ENCODE results near the gene LAMA5.

LAMA5 gene

DNA sequence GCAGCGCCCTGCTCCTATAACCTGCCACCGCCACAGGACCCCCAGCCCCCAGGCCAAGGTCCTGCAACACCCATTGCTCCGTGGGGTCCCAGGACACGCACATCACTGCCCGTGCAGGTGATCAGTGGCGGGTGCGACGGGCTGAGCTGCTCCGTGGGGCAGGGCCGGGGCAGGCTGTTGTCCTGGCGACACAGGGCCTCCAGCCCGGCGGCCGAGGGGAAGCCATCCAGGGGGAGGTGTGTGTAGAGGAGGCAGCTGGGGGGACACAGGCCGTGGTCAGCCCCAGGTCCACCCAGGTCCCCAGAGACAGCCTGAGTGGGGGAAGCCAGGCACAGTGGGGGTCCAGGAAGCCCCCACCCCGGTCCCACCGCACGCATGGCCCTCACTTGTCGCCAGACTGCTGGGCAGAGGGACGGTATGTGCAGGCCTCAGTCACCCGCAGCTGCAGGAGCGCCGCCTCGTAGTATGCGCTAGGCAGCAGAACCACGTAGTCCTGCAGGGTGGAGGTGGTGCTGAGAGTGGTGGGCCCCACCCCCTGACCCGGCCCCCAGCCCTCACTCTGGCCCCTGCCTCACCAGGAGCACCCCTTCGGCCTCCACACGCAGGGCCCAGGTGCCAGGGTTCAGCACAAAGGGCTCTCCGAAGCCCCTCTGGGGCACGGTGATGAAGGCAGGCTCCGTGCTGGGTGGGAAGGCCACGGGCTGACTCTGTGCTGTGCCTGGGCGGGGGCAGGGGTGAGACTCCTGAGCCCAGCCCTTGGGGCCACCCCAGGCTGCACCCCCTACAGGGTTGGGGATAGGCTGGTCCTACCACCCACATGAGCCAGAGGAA, 33.9 kb downstream of the LAMA5 start:
- no peaks in the 10 kb centered on the region for H3K79me2 ChIP-seq (ENCODE audit: control insufficient read depth, insufficient read depth, low read length)
- no peak overlapping the region for H3K4me3 ChIP-seq (ENCODE audit: low read length)
- no peak overlapping the region for H4K5ac ChIP-seq (ENCODE audit: low read length)
- WGBS (ENCODE audit: extremely low coverage, insufficient coverage, low lambda C conversion rate), result no CpG with 5 or more reads among the region's 34 CpGs
- no peak overlapping the region for H3K27ac ChIP-seq (ENCODE audit: low read depth, low read length)
- H2BK120ac ChIP-seq (ENCODE audit: low read depth, low read length), result no peak overlapping the region
- no peaks in the 10 kb centered on the region for H3K4me1 ChIP-seq (ENCODE audit: control insufficient read depth, low read depth, low read length)
- no peak overlapping the region for H2BK15ac ChIP-seq (replicated peaks; ENCODE audit: low read depth)
- H3K18ac ChIP-seq (ENCODE audit: low read length), result no peak overlapping the region
- peaks cover 8% of the 10 kb centered on the region for H3K36me3 ChIP-seq (ENCODE audit: control insufficient read depth, insufficient read depth, low read length)
- no peak overlapping the region for H3K4me2 ChIP-seq (ENCODE audit: low read length)
- no peaks in the 10 kb centered on the region for H3K27me3 ChIP-seq (ENCODE audit: insufficient read depth, low read length, poor library complexity)
- no peak overlapping the region for H2BK5ac ChIP-seq (ENCODE audit: low read length)
- H3K23ac ChIP-seq (ENCODE audit: low read length), result no peak overlapping the region
- DNase-seq, result no peak
- no peak overlapping the region for H4K8ac ChIP-seq (ENCODE audit: low read depth, low read length)
- H2AK5ac ChIP-seq (ENCODE audit: low read length), result no peak overlapping the region
- H3K9ac ChIP-seq (ENCODE audit: low read length), result no peak overlapping the region
- H3K4ac ChIP-seq (ENCODE audit: low read depth, low read length), result no peak overlapping the region
- no peak overlapping the region for H3K56ac ChIP-seq (ENCODE audit: low read length)
- peaks cover 1% of the 10 kb centered on the region for H3K79me1 ChIP-seq (ENCODE audit: low read length)

DNA sequence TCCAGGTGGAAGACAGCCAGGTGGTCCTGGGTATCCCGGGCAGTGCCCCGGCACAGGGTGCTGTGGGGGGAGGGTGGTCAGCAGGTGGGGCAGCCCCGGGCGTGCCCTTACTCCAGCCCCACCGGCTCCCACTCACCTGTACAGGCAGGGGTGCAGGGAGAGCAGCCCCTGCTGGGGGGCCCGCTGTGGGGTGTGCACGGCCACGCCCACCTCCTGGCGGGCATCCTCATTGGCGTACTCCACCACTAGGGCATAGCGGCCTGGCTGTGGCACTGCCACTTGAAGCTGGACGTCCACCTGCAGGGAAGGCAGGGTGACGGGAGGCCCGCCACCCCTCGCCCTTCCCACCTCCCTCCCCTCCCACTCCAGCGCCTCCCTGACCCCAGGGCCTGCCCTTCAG, 34.7 kb downstream of the LAMA5 start:
- WGBS (ENCODE audit: extremely low coverage, insufficient coverage, low lambda C conversion rate), result no CpG with 5 or more reads among the region's 16 CpGs
- no peak overlapping the region for H2BK15ac ChIP-seq (replicated peaks; ENCODE audit: low read depth)
- no peak overlapping the region for H2BK120ac ChIP-seq (ENCODE audit: low read depth, low read length)
- H3K4me2 ChIP-seq (ENCODE audit: low read length), result no peak overlapping the region
- no peak overlapping the region for H3K56ac ChIP-seq (ENCODE audit: low read length)
- H2BK5ac ChIP-seq (ENCODE audit: low read length), result no peak overlapping the region
- H3K23ac ChIP-seq (ENCODE audit: low read length), result no peak overlapping the region
- DNase-seq, result no peak
- H4K8ac ChIP-seq (ENCODE audit: low read depth, low read length), result no peak overlapping the region
- no peak overlapping the region for H2AK5ac ChIP-seq (ENCODE audit: low read length)
- peaks cover 8% of the 10 kb centered on the region for H3K36me3 ChIP-seq (ENCODE audit: control insufficient read depth, insufficient read depth, low read length)
- H3K4me3 ChIP-seq (ENCODE audit: low read length), result no peak overlapping the region
- no peak overlapping the region for H3K27ac ChIP-seq (ENCODE audit: low read depth, low read length)
- H3K27me3 ChIP-seq (ENCODE audit: insufficient read depth, low read length, poor library complexity), result no peaks in the 10 kb centered on the region
- no peaks in the 10 kb centered on the region for H3K79me2 ChIP-seq (ENCODE audit: control insufficient read depth, insufficient read depth, low read length)
- no peaks in the 10 kb centered on the region for H3K4me1 ChIP-seq (ENCODE audit: control insufficient read depth, low read depth, low read length)
- no peak overlapping the region for H3K4ac ChIP-seq (ENCODE audit: low read depth, low read length)
- no peak overlapping the region for H4K5ac ChIP-seq (ENCODE audit: low read length)
- peaks cover 1% of the 10 kb centered on the region for H3K79me1 ChIP-seq (ENCODE audit: low read length)
- H3K18ac ChIP-seq (ENCODE audit: low read length), result no peak overlapping the region
- H3K9ac ChIP-seq (ENCODE audit: low read length), result no peak overlapping the region

DNA sequence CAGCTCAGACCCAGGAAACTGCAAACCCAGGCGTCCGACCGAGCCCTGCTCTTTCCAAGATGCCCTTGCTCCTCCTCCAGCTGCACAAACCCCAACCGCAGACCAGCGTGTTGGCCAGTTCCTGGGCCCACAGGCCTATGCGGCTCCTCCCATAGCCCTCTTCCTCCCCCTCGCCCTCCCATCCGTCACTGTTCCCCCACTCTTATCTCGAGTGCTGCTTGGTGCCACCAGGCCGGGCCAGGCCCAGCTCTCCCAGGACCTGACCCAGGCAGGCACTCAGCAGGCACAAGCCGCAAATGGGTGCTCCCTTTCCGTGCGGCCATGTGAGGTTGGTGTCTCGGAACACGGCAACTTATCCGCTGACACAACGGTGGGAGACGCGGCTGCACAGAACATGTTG, 35.8 kb downstream of the LAMA5 start:
- Histone ChIP-seq H2BK120ac (ENCODE audit: low read depth, low read length) (no peak overlapping the region), H2BK5ac (ENCODE audit: low read length) (no peak overlapping the region), H3K9ac (ENCODE audit: low read length) (no peak overlapping the region), H3K36me3 (ENCODE audit: control insufficient read depth, insufficient read depth, low read length) (peaks cover 2% of the 10 kb centered on the region), H3K79me2 (ENCODE audit: control insufficient read depth, insufficient read depth, low read length) (no peaks in the 10 kb centered on the region), H3K4me2 (ENCODE audit: low read length) (no peak overlapping the region), H4K8ac (ENCODE audit: low read depth, low read length) (no peak overlapping the region), H3K4me1 (ENCODE audit: control insufficient read depth, low read depth, low read length) (no peaks in the 10 kb centered on the region), H3K4me3 (ENCODE audit: low read length) (no peak overlapping the region), H2AK5ac (ENCODE audit: low read length) (no peak overlapping the region), H3K23ac (ENCODE audit: low read length) (no peak overlapping the region), H3K18ac (ENCODE audit: low read length) (no peak overlapping the region), H3K56ac (ENCODE audit: low read length) (no peak overlapping the region), H2BK15ac (replicated peaks; ENCODE audit: low read depth) (no peak overlapping the region), H4K5ac (ENCODE audit: low read length) (no peak overlapping the region), H3K4ac (ENCODE audit: low read depth, low read length) (no peak overlapping the region), H3K79me1 (ENCODE audit: low read length) (no peaks in the 10 kb centered on the region), H3K27me3 (ENCODE audit: insufficient read depth, low read length, poor library complexity) (no peaks in the 10 kb centered on the region), H3K27ac (ENCODE audit: low read depth, low read length) (no peak overlapping the region)
- WGBS (ENCODE audit: extremely low coverage, insufficient coverage, low lambda C conversion rate), result no CpG with 5 or more reads among the region's 19 CpGs
- DNase-seq, result no peak

DNA sequence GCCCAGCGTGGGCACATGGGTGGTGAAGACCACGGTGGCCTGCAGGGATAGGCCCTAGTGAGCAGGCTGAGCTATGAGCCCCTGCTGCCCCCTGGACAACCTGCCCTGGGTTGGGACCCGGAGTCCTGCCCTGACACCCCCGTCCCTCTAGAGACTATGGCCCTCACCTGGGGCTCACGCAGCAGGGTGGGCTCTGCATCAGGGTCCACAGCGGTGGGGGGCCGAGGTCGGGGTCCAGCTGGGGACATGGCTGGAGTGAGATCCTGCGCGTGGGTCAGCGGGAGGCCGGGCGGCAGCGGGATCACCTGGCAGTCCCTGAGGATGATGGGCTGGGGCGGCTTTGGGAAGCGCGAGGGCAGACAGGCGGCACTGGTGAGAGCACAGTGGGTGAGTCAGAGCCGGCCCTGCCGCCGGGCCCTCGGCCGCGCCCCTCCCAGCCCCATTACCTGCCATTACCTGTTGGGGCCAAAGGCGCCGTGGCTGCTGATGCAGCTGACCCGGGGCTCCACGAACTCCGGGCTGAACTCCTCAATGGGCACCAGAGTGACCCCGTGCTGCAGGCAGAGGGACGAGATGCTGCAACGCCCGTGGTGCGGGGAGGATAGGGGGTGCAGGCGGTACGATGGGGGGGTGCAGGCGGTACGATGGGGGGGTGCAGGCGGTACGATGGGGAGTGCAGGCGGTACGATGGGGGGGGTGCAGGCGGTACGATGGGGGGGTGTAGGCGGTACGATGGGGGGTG, 36.4 kb downstream of the LAMA5 start:
- H3K79me2 ChIP-seq (ENCODE audit: control insufficient read depth, insufficient read depth, low read length), result no peaks in the 10 kb centered on the region
- peaks cover 2% of the 10 kb centered on the region for H3K36me3 ChIP-seq (ENCODE audit: control insufficient read depth, insufficient read depth, low read length)

DNA sequence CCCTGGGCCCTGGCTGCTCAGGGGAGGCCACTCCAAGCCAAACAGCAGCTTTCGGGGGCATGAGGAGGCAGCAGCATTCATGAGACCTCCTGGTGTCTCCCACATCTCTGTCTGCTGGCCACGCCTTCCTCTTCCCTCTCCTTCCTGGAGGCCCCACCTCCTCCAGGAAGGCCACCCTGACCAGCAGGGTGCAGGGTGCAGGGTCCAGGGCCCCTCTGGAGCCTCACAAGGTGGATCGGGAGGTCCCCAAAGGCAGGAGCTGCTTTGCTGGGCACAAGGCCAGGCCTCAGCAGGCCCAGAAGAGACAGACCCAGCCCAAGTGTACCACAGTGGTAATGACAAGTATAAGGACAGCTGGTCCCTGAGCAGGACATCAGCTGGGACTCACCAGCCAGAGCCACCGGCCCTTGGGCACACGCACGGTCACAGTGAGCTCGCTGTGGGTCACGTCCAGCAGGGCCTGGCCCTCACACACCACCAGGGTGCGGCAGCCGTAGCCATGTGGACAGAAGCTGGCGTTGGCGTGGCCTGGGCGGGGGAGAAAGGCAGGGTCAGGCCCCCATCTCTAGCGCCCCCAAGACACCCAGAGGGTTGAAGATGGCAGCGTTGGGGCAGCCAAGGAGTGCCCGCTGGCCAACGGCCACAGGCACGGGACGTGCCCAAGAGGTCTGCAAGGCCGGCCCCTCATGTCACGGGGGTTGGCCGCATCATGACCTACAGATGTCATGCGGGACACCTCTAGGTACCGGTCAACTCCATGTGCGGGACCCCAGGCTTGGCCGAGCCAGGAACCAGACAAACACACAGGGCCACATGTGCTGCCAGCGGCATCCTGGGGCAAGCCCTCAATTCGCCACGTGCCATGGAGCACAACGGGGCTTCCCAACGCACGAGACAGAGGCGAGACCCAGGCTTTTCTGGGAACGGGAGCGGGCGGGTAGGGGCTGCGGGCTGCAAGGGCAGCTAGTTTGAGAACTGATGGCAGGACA, 37.4 kb downstream of the LAMA5 start:
- H3K36me3 ChIP-seq (ENCODE audit: control insufficient read depth, insufficient read depth, low read length), result peaks cover 3% of the 10 kb centered on the region
- WGBS (ENCODE audit: extremely low coverage, insufficient coverage, low lambda C conversion rate), result no CpG with 5 or more reads among the region's 37 CpGs

More for the DNA sequence above, 36.4 kb downstream of the LAMA5 start:
- Histone ChIP-seq H4K5ac (ENCODE audit: low read length) (no peak overlapping the region), H3K23ac (ENCODE audit: low read length) (no peak overlapping the region), H2BK5ac (ENCODE audit: low read length) (no peak overlapping the region), H3K79me1 (ENCODE audit: low read length) (no peaks in the 10 kb centered on the region), H3K18ac (ENCODE audit: low read length) (no peak overlapping the region), H2BK15ac (replicated peaks; ENCODE audit: low read depth) (no peak overlapping the region), H3K27me3 (ENCODE audit: insufficient read depth, low read length, poor library complexity) (no peaks in the 10 kb centered on the region), H3K9ac (ENCODE audit: low read length) (no peak overlapping the region), H3K56ac (ENCODE audit: low read length) (no peak overlapping the region), H3K4me1 (ENCODE audit: control insufficient read depth, low read depth, low read length) (no peaks in the 10 kb centered on the region), H3K4me3 (ENCODE audit: low read length) (no peak overlapping the region), H2AK5ac (ENCODE audit: low read length) (no peak overlapping the region), H2BK120ac (ENCODE audit: low read depth, low read length) (no peak overlapping the region), H4K8ac (ENCODE audit: low read depth, low read length) (no peak overlapping the region), H3K4ac (ENCODE audit: low read depth, low read length) (no peak overlapping the region), H3K27ac (ENCODE audit: low read depth, low read length) (no peak overlapping the region), H3K4me2 (ENCODE audit: low read length) (no peak overlapping the region)
- DNase-seq, result no peak
- WGBS (ENCODE audit: extremely low coverage, insufficient coverage, low lambda C conversion rate), result no CpG with 5 or more reads among the region's 46 CpGs

More for the DNA sequence above, 37.4 kb downstream of the LAMA5 start:
- Histone ChIP-seq H2BK15ac (replicated peaks; ENCODE audit: low read depth) (no peak overlapping the region), H3K79me1 (ENCODE audit: low read length) (no peaks in the 10 kb centered on the region), H3K9ac (ENCODE audit: low read length) (no peak overlapping the region), H4K5ac (ENCODE audit: low read length) (no peak overlapping the region), H2BK120ac (ENCODE audit: low read depth, low read length) (no peak overlapping the region), H3K4ac (ENCODE audit: low read depth, low read length) (no peak overlapping the region), H3K18ac (ENCODE audit: low read length) (no peak overlapping the region), H3K79me2 (ENCODE audit: control insufficient read depth, insufficient read depth, low read length) (no peaks in the 10 kb centered on the region), H2AK5ac (ENCODE audit: low read length) (no peak overlapping the region), H2BK5ac (ENCODE audit: low read length) (no peak overlapping the region), H3K27ac (ENCODE audit: low read depth, low read length) (no peak overlapping the region), H3K23ac (ENCODE audit: low read length) (no peak overlapping the region), H3K4me3 (ENCODE audit: low read length) (no peak overlapping the region), H4K8ac (ENCODE audit: low read depth, low read length) (no peak overlapping the region), H3K27me3 (ENCODE audit: insufficient read depth, low read length, poor library complexity) (no peaks in the 10 kb centered on the region), H3K56ac (ENCODE audit: low read length) (no peak overlapping the region), H3K4me2 (ENCODE audit: low read length) (no peak overlapping the region), H3K4me1 (ENCODE audit: control insufficient read depth, low read depth, low read length) (no peaks in the 10 kb centered on the region)
- no peak for DNase-seq
